Suppressor macrophage (primary cell): ENCODE results near the gene PNPLA6.

Experiments used
- DNase-seq, 4 experiments: peaks; one replicate each; pipeline ENCODE4 v3.0.0-alpha.2; 2020 to 2022

PNPLA6 gene

DNA sequence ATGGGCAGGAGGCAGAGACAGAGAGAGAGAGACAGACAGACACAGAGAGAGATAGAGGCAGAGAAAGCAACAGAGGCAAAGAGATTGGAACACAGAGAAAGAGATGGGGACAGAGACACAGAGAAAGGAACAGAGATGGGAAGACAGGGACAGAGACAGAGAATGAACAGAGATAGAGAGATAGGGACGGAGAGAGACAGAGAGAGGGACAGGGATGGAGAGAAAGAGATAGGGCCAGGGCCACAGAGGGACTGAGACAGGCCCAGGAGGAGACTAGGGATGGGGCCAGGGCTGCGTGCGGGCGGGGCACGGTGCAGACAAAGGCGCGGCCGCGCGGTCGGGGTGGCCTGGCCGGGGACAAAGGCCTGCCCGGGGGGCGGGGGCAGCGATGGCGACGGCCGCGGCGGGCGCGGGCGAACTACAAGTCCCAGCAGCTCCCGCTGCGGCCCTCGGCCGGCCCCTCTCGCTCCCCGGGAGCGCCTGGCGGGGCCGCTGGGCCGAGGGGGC lies 19.8 kb upstream of the PNPLA6 start, which contains the start of gene ZNF358:
Gene ZNF358 (plus strand): TSS at position 459 of the 507 bp plus-strand sequence. CDS start 3,140 bp downstream, outside the sequence.
- peak; percentile 58 to 84 (median 70) for DNase-seq

DNA sequence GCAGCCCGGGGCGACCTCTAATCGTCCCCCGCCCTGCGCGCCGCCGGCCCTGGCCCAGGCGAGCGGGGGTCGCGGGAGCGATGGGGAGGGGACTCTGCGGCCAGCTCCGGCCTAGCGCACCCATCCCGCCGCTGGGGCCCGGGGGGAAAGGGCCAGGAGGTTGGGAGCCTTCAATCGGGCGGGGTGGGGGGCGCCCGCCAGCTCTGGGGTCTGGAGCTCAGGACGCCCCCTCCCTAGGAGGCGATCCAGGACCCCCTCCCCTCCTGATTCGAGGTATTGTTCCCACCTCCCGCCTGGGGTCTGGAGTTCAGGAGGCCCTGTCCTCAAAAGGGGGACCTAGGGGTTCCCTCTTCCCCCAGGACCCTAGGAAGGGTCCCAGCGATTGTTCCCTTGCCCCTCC lies 19.2 kb upstream of the PNPLA6 start:
- DNase-seq, result peak in 1 of 4 experiments; percentile 9

DNA sequence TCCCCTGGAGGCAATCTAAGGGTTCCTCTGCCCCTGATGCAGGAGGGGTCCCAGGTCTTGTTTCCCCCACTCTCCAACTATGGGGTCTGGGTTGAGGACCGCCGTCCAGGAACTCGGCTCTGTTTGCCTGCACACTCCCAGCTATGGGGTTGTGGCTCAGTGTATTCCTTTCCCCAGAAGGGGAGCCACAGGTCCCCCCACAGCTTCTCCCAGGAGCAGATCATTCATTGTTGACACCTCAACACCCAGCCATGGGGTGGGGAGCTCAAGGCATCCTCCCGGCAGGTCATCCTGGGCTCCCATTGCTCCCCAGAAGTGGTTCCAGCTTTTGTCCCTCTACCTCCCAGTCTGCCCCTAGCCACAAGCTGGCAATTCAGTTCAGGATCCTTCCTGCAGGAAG lies 18.6 kb upstream of the PNPLA6 start:
- DNase-seq, result no peak

- peak in 1 of 4 experiments; percentile 1 for DNase-seq
These were observed 16.0 kb upstream of the PNPLA6 start for GRCh38 chr19:7519361-7520130.

- DNase-seq, result no peak
These were observed 15.1 kb upstream of the PNPLA6 start for GRCh38 chr19:7520131-7521051.

- no peak for DNase-seq
These were observed 13.9 kb upstream of the PNPLA6 start for GRCh38 chr19:7521551-7522071.

DNA sequence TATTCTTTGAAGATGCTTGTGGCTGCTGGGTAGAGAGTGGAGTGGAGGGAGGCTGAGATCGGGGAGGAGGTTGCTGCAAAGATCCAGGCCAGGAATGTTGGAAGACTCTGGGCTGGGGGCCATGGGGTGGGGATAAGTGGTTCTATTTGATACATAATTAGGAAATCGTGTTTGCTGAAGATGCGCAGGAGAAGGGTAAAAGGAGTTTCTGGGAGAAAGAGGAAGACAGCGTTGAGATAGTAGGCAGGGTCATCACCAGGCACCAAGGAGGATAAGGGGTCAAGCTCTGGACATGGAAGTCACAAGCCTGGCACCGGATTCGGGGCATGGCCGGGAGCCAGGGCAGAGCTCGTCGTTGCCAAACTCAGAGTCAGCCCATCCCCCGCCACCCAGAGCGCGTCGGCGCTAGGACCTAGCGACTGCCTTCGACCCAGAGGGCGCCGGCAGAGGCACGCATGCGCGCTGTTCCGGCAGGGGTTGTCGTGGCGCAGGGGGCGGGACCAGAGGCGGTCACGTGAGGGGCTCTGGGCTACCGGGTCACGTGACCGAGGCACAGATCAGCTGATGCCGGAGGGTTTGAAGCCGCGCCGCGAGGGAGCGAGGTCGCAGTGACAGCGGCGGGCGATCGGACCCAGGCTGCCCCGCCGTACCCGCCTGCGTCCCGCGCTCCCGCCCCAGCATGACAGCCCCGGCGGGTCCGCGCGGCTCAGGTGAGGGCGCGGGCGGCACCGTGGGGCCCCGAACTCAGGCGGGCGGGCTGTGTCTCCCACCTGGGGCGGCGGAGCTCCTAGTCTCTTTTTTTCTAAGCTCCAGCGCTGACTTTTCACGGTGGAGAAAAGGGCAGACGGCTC lies 13.2 kb upstream of the PNPLA6 start, which contains the start of gene MCOLN1:
Gene MCOLN1 (plus strand): TSS at position 553 of the 851 bp plus-strand sequence. CDS start 127 bp downstream, at position 680.
- DNase-seq, result peak; percentile 99 to 100 (median 100)

- DNase-seq, result peak; percentile 48 to 67 (median 60)
These were observed 12.4 kb upstream of the PNPLA6 start for GRCh38 chr19:7522923-7523667.

GRCh38 chr19:7524523-7524922 lies 11.0 kb upstream of the PNPLA6 start:
- DNase-seq, result no peak

DNA sequence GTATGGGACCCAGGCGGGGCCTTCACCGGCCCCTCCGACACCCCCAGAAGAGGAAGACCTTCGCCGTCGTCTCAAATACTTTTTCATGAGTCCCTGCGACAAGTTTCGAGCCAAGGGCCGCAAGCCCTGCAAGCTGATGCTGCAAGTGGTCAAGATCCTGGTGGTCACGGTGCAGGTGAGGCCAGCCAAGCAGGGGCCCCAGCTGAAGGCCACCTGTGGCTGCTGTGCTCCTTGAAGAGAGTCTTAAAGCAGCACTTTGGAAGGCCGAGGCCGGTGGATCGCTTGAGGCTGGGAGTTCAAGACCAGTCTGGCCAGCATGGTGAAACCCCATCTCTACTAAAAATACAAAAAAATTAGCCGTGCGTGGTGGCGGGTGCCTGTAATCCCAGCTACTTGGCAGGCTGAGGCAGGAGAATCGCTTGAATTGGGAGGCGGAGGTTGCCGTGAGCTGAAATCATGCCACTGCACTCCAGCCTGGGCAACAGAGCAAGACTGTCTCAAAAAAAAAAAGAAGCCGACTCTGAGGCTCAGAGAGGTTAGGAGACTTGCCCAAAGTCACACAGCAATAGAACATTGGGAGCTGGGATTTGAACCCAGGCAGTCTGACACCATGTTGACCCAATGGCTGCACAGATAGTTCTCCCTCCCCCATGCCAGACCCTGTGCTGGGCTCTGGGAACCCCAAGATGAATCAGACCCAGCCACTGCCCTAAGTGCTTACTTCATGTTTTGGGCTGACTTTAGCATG lies 10.4 kb upstream of the PNPLA6 start:
- DNase-seq, result no peak

- no peak for DNase-seq
These were observed 9.2 kb upstream of the PNPLA6 start for GRCh38 chr19:7526059-7526929.

DNA sequence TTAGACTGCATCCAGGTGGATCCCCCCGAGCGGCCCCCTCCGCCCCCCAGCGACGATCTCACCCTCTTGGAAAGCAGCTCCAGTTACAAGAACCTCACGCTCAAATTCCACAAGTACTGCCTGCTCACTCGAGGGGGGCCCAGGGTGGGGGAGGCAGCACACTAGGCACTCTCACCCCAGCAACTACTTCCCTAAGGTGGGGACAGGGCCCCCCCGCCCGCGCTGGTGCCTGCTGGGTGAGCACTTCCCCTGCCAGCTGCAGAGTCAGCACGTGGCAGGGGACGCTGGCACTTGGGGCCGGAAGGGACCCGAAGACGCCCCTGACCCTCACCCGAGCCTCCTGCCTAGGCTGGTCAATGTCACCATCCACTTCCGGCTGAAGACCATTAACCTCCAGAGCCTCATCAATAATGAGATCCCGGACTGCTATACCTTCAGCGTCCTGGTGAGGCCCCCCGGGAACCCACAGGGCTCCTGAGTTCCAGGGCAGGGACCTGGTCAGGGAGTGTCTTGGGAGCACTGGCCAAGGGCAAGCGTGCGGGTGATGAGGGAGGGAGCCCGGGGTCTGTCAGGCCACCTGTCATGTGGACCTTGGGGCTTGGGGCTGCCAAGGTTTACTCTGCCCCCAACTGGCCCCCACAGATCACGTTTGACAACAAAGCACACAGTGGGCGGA lies 7.9 kb upstream of the PNPLA6 start:
- DNase-seq, result peak; percentile 56 to 81 (median 74)

GRCh38 chr19:7528192-7528519 lies 7.4 kb upstream of the PNPLA6 start:
- peak in 1 of 4 experiments; percentile 2 for DNase-seq

- DNase-seq, result peak in 1 of 4 experiments; percentile 2
These were observed 6.8 kb upstream of the PNPLA6 start for GRCh38 chr19:7528522-7529245.

DNA sequence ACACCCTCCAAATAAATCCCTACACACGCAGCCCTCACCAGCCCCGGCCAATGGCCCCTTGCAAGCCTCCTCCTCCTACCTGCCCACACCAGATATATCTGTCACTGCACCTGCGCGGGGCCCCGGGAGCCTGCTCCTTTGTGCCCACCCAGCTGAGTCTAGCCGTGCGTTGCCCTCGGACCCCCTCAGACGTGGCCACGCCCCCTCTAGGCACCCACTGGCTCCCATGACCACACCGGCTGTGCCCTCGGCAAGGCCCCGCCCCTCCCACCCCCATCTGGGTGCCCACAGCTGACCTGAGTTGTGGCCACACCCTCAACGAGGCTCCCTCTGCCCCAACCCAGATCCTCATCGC lies 6.3 kb upstream of the PNPLA6 start:
- DNase-seq, result peak in 1 of 4 experiments; percentile 1

- DNase-seq, result peak in 1 of 4 experiments; percentile 2
These were observed 5.7 kb upstream of the PNPLA6 start for GRCh38 chr19:7529610-7530490.

DNA sequence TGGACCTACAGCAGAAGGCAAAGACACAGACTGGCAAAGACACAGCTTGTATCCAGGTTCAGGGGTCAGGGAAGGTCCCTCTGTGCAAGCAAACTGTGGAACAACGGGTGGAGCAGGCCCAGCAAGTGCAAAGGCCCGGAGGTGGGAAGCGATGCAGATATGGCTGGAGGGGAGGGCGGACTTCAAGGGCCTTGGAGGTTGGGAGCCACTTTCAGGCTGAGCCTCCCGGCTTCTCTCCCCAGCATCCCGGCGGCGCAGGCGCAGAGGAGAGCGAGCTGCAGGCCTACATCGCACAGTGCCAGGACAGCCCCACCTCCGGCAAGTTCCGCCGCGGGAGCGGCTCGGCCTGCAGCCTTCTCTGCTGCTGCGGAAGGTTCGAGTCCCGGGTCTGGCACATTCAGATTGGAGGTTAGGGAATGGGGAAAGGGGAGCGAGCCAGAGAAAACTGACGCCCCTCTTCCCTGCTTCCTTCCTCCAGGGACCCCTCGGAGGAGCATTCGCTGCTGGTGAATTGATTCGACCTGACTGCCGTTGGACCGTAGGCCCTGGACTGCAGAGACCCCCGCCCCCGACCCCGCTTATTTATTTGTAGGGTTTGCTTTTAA lies 2.1 kb upstream of the PNPLA6 start:
- peak in 1 of 4 experiments; percentile 3 for DNase-seq
